ENCODE data around the gene CPAMD8.

GRCh38 chr19:16876904-16877361 lies 149.7 kb downstream of the CPAMD8 start:
- TF ChIP-seq POLR2A (IDR thresholded peaks at IDR 0.05) (no peak), CTCF (IDR thresholded peaks at IDR 0.05) (no peak)

Data from adrenal gland (tissue), 5 donors.